Progenitor cell of endocrine pancreas (in vitro differentiated cells): Measurements from ENCODE around the gene MAN1A1. TPM values are rescaled to one million over a fixed set of nuclear protein-coding genes. Genes with fewer than 3 reads are reported as not detected.

ENCODE experiments used
- DNase-seq: peaks from one replicate; pipeline ENCODE4 v3.0.0; 2021; ENCODE audit warnings: low spot score; ENCODE audit not compliant: unreplicated experiment
- H3K27ac Mint-ChIP-seq: 2 replicates; pipeline ENCODE4 v1.8.0; 2021; ENCODE audit warnings: mild to moderate bottlenecking, moderate library complexity, mixed read lengths
- H3K27me3 Mint-ChIP-seq: 2 replicates; pipeline ENCODE4 v1.8.0; 2021; ENCODE audit warnings: mixed read lengths
- H3K36me3 Mint-ChIP-seq: 2 replicates; pipeline ENCODE4 v1.8.0; 2022; ENCODE audit warnings: mixed read lengths; ENCODE audit not compliant: insufficient read depth
- H3K4me1 Mint-ChIP-seq: 2 replicates; pipeline ENCODE4 v1.8.0; 2021; ENCODE audit warnings: low read depth, mixed read lengths
- H3K4me3 Mint-ChIP-seq: 2 replicates; pipeline ENCODE4 v1.8.0; 2021; ENCODE audit warnings: low read depth, mild to moderate bottlenecking, moderate library complexity, mixed read lengths
- H3K9me3 Mint-ChIP-seq: 2 replicates; pipeline ENCODE4 v1.8.0; 2021; ENCODE audit warnings: low read depth, mixed read lengths
- CTCF ChIP-seq: fragments of 200-600 bp; sonication (generic); IDR thresholded peaks from one replicate; pipeline ENCODE4 v1.5.0; 2021; ENCODE audit warnings: antibody characterized with exemption, mild to moderate bottlenecking; ENCODE audit not compliant: unreplicated experiment
- total RNA-seq: library from RNA; stranded (reverse); gene quantifications from 2 replicates; pipeline ENCODE4 v1.2.1, GENCODE V29; 2021

The MAN1A1 gene
- total RNA-seq, 1 donor from 2014 or later, result 27.6 TPM

- no peaks in the 10 kb centered on the region for H3K9me3 Mint-ChIP-seq
- peaks cover 3% of the 10 kb centered on the region for H3K4me1 Mint-ChIP-seq
- H3K36me3 Mint-ChIP-seq, result no peaks in the 10 kb centered on the region
- H3K4me3 Mint-ChIP-seq, result no peak overlapping the region
- H3K27me3 Mint-ChIP-seq, result no peaks in the 10 kb centered on the region
- no peak for TF ChIP-seq CTCF
- H3K27ac Mint-ChIP-seq, result no peak overlapping the region
- DNase-seq, result no peak
These were observed 131.0 kb downstream of the MAN1A1 start for GRCh38 chr6:119218548-119218947.

GRCh38 chr6:119215885-119216590 lies 133.5 kb downstream of the MAN1A1 start:
- no peak overlapping the region for H3K4me3 Mint-ChIP-seq
- no peak for TF ChIP-seq CTCF
- no peaks in the 10 kb centered on the region for H3K27me3 Mint-ChIP-seq
- DNase-seq, result no peak
- H3K9me3 Mint-ChIP-seq, result no peaks in the 10 kb centered on the region
- no peak overlapping the region for H3K27ac Mint-ChIP-seq
- no peaks in the 10 kb centered on the region for H3K36me3 Mint-ChIP-seq
- peaks cover 3% of the 10 kb centered on the region for H3K4me1 Mint-ChIP-seq

GRCh38 chr6:119215309-119215708 lies 134.3 kb downstream of the MAN1A1 start:
- DNase-seq, result no peak
- no peak overlapping the region for H3K4me3 Mint-ChIP-seq
- H3K4me1 Mint-ChIP-seq, result peaks cover 3% of the 10 kb centered on the region
- no peaks in the 10 kb centered on the region for H3K27me3 Mint-ChIP-seq
- no peaks in the 10 kb centered on the region for H3K36me3 Mint-ChIP-seq
- TF ChIP-seq CTCF, result no peak
- H3K27ac Mint-ChIP-seq, result no peak overlapping the region
- no peaks in the 10 kb centered on the region for H3K9me3 Mint-ChIP-seq

- no peaks in the 10 kb centered on the region for H3K9me3 Mint-ChIP-seq
- no peak for TF ChIP-seq CTCF
These were observed 139.0 kb downstream of the MAN1A1 start for GRCh38 chr6:119210596-119210995.

GRCh38 chr6:119209452-119210205 lies 139.9 kb downstream of the MAN1A1 start:
- DNase-seq, result no peak
- Mint-ChIP-seq H3K4me1 (peaks cover 6% of the 10 kb centered on the region), H3K27me3 (no peaks in the 10 kb centered on the region), H3K36me3 (no peaks in the 10 kb centered on the region), H3K9me3 (no peaks in the 10 kb centered on the region), H3K4me3 (no peak overlapping the region), H3K27ac (no peak overlapping the region)
- no peak for TF ChIP-seq CTCF

More at GRCh38 chr6:119210596-119210995, 139.0 kb downstream of the MAN1A1 start:
- no peak overlapping the region for H3K4me3 Mint-ChIP-seq
- H3K27me3 Mint-ChIP-seq, result no peaks in the 10 kb centered on the region
- no peaks in the 10 kb centered on the region for H3K36me3 Mint-ChIP-seq
- peaks cover 8% of the 10 kb centered on the region for H3K4me1 Mint-ChIP-seq
- H3K27ac Mint-ChIP-seq, result no peak overlapping the region
- DNase-seq, result no peak
